Motor neuron (in vitro differentiated cells): ENCODE measurements around the gene ATP8A2. TPM values are rescaled to one million over a fixed set of nuclear protein-coding genes. Genes with fewer than 3 reads are reported as not detected.
"Not testable (repeated sequence)": the region's sequence is repeated elsewhere in the genome, so short reads cannot be mapped to it uniquely, and the experiment has no call there.

Experiments used
- ATAC-seq, 8 experiments: fragments of 200-7000 bp; cut with Tn5 transposase; replicated peaks in 6 of 8; 2 replicates each; pipeline ENCODE4 v1.8.0; 2021; ENCODE audit warnings: mild to moderate bottlenecking in 8 of 8, moderate library complexity in 8 of 8
- H3K27ac ChIP-seq, 2 donors: fragments of 250-450 bp; sonication (Bioruptor Pico); 2 replicates each; pipeline ENCODE4 v1.9.0; 2021; ENCODE audit warnings: antibody characterized with exemption in 2 of 2, mild to moderate bottlenecking in 2 of 2, moderate library complexity in 1 of 2
- H3K4me1 ChIP-seq, 2 donors: fragments of 250-450 bp; sonication (Bioruptor Pico); replicated peaks in 1 of 2; 2 replicates each; pipeline ENCODE4 v1.6.1; 2021; ENCODE audit warnings: antibody characterized with exemption in 2 of 2, mild to moderate bottlenecking in 2 of 2, moderate library complexity in 1 of 2
- H3K4me3 ChIP-seq, 5 donors: fragments of 250-450 bp; sonication (Bioruptor Pico); 2 replicates each; pipeline ENCODE4 v1.9.0; 2021; ENCODE audit warnings: antibody characterized with exemption in 5 of 5, mild to moderate bottlenecking in 5 of 5, moderate library complexity in 4 of 5
- WGBS, 10 experiments: fragments of 450-650 bp; shearing (Covaris generic); methylation state at CpG; one replicate each; pipeline ENCODE4 v1.0.0; 2022; 5-methylcytosine and 5-hydroxymethylcytosine counted together
- in situ Hi-C, 9 experiments: fragments of 400-800 bp; cut with MboI; loops; one replicate each; pipeline ENCODE4 v1.15.0; 2021; ENCODE audit warnings: low sequenced_read_pairs in 9 of 9, low pct_unique_long_range_greater_than_20kb in 2 of 9; ENCODE audit not compliant: unreplicated experiment in 9 of 9
- total RNA-seq, 8 experiments: library from RNA; unstranded; fragments of 300-600 nt; gene quantifications; 2 replicates each; pipeline versions ENCODE4 v1.2.3 to v1.2.4, GENCODE V29; 2022

Gene ATP8A2
- 10 to 100 TPM in 3 of 8 experiments, 1 to 10 TPM in 4, under 1 TPM in 1; 0.10 to 13.8 (median 6.7) TPM for total RNA-seq

DNA sequence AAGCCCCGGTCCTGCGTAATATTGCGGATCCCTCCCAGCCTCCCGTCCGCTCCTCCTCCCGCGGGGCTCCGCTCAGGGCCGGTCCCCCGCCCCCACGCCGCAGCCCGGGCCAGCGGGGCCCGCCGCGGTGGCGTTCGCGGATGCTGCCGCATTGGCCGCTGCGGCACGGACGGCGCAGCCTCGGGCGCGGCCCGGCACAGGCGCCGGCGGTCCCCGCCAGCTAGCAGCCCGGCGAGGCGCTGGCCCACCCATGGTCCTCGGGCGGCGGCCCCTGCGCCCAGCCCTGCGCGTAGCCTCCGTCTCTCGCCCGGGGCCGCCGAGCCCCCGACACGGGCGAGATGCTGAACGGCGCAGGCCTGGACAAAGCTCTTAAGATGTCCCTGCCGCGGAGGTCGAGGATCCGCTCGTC lies at the start of gene ATP8A2:
ATP8A2 (plus strand) TSS at position 100 of the 409 bp plus-strand sequence; CDS start at position 339, 239 bp downstream.
- WGBS, 10 experiments = no CpG with 5 or more reads among the region's 58 CpGs
- peaks cover 0 to 7% of the 10 kb centered on the region in 2 donors for H3K4me1 ChIP-seq
- H3K27ac ChIP-seq = peak within 1 kb of the TSS; percentile 63 to 69
- in situ Hi-C loops = no loop called here
- ATAC-seq = peak in 7 of 8 experiments; percentile 45 to 80 (median 78)
- H3K4me3 ChIP-seq = peak within 1 kb of the TSS; percentile 49 to 82 (median 62)

- no peak overlapping the region for H3K27ac ChIP-seq
- no peak for ATAC-seq
- 44 to 96% (median 91%) methylated on average over 1 to 2 of the region's 2 CpGs for WGBS, 10 experiments
- in situ Hi-C loops = no loop called here
- no peak overlapping the region for H3K4me3 ChIP-seq
- H3K4me1 ChIP-seq = no peaks in the 10 kb centered on the region
Observed at GRCh38 chr13:25324100-25324499, 47.7 kb upstream of the ATP8A2 start.

- in situ Hi-C loops = no loop called here
- Histone ChIP-seq H3K4me3 (no peak overlapping the region), H3K27ac (no peak overlapping the region), H3K4me1 (no peaks in the 10 kb centered on the region)
- ATAC-seq = peak in 2 of 8 experiments; percentile 43 to 44
- WGBS, 10 experiments = 89 to 100% (median 96%) methylated on average over 1 to 4 of the region's 4 CpGs; no CpG with 5 or more reads in 1 of the 10 experiments
Observed at GRCh38 chr13:25329706-25330105, 42.1 kb upstream of the ATP8A2 start.

DNA sequence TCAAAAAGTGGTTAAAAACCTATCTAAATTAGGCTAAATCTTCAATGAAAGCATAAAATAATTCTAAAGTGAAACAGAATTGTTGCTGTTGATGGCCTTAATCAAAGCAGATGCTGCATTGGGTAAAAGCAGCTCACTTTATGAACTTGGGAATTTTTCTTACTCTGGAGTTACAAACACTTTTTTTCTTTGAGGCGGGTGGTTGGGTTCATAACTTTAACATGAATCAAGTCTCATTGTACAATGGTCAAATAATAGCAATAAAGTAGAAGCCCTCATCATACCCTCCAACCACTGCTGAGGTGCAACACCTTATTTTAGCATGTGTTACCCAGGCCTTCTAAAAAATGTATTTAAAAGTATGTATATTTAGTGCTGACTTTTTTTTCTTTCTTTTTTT lies 41.2 kb upstream of the ATP8A2 start:
- ATAC-seq = no peak
- WGBS, 10 experiments = 83 to 100% (median 100%) methylated on average over 1 of the region's 1 CpG; no CpG with 5 or more reads in 3 of the 10 experiments
- H3K4me1 ChIP-seq = no peaks in the 10 kb centered on the region
- no peak overlapping the region for H3K4me3 ChIP-seq
- H3K27ac ChIP-seq = no peak overlapping the region
- in situ Hi-C loops = no loop called here

DNA sequence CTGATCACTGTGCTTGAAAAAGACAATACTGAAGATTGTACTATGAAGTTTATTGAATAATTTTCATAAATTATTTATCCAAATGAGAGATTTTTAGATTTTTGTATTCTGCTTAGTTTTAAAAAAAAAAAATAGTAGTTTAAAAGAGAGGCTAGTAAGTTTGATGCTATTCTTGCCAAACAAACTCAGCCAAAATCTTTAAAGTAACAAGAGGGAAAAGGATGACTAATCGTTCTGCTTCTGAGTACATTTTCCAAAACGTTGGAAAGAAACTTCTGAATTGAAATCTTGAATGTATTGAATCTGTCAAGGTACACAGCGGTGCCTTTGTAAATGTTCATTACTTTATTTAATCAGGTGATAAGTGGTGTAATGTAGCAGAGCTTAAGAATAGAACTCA lies 35.9 kb upstream of the ATP8A2 start:
- no peaks in the 10 kb centered on the region for H3K4me1 ChIP-seq
- 32 to 100% (median 70%) methylated on average over 1 to 3 of the region's 3 CpGs for WGBS, 10 experiments
- in situ Hi-C loops = no loop called here
- ATAC-seq = no peak
- no peak overlapping the region for H3K4me3 ChIP-seq
- no peak overlapping the region for H3K27ac ChIP-seq

GRCh38 chr13:25345576-25345975 lies 26.2 kb upstream of the ATP8A2 start:
- ATAC-seq = peak in 1 of 8 experiments; percentile 52
- H3K4me1 ChIP-seq = no peaks in the 10 kb centered on the region
- no peak overlapping the region for H3K4me3 ChIP-seq
- H3K27ac ChIP-seq = no peak overlapping the region
- 80 to 100% (median 92%) methylated on average over 1 to 2 of the region's 2 CpGs; no CpG with 5 or more reads in 3 of the 10 experiments for WGBS, 10 experiments
- in situ Hi-C loops = no loop called here

DNA sequence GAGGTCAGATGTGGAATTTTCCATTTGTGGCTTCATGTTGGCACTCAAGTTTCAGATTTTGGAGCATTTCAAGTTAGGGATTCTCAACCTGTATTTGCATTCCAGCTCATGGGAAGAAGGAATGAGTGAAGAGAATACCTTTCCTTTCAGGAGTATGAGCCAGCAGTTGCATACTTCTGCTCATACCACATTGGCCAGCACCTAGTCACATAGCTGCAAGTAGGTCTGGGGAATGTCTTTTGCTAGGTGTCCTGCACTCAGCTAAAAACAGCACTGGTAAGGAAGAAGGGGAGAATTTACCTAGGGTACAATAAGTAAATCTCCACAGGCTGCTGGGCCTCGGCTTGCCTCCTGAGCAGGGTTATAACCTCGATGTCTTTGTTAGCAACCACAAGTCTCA lies 24.6 kb upstream of the ATP8A2 start:
- in situ Hi-C loops = no loop called here
- H3K4me1 ChIP-seq = no peaks in the 10 kb centered on the region
- no peak overlapping the region for H3K27ac ChIP-seq
- no peak overlapping the region for H3K4me3 ChIP-seq
- peak in 1 of 8 experiments; percentile 73 for ATAC-seq
- WGBS, 10 experiments = 70 to 100% (median 87%) methylated on average over 1 to 2 of the region's 2 CpGs; no CpG with 5 or more reads in 4 of the 10 experiments

GRCh38 chr13:25351404-25351803 lies 20.4 kb upstream of the ATP8A2 start:
- peak in 2 of 8 experiments; percentile 51 to 61 for ATAC-seq
- Histone ChIP-seq H3K4me3 (no peak overlapping the region), H3K27ac (no peak overlapping the region), H3K4me1 (no peaks in the 10 kb centered on the region)
- WGBS, 10 experiments = 0 to 100% (median 92%) methylated on average over 1 of the region's 1 CpG; no CpG with 5 or more reads in 2 of the 10 experiments
- in situ Hi-C loops = no loop called here

DNA sequence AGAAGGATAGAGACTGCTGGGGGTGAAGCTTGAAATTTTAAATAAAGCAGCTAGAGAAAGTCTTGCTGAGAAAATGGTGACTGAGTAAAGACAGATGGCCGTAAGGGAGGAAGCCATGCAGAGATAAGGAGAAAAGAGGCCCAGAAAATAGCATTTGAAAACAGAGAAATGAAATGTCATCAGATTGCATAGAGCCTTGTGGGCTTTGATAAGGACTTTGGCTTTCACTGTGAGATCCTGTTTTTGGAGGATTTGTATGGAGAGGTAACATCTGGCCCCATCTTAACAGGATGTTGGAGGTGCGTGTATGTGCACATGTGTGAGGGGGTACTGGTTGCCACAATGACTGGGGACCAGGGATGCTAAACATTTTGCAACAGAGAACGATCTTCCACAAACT lies 19.5 kb upstream of the ATP8A2 start:
- in situ Hi-C loops = no loop called here
- no peak overlapping the region for H3K4me3 ChIP-seq
- no peak for ATAC-seq
- no peak overlapping the region for H3K27ac ChIP-seq
- 21 to 93% (median 75%) methylated on average over 1 to 3 of the region's 3 CpGs for WGBS, 10 experiments
- H3K4me1 ChIP-seq = no peaks in the 10 kb centered on the region

DNA sequence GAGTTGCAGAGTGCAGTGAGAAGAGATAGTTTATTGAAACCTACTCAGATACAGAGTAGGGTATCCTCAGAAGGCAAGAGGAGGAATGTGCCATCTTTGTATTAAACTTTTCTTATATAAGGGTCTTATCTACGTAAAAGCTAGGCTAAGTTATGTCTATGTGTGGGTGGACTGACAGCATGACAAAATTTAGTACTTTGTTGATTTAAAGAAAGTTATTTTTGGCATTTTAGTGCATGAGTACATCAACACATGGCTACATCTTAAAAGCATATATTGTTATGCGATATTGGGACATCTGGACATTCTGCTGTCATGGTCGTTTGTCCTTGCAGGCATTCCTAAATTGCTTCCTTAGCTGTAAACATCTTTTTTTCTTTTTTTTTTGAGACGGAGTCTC lies 19.0 kb upstream of the ATP8A2 start:
- Histone ChIP-seq H3K4me1 (no peaks in the 10 kb centered on the region), H3K27ac (no peak overlapping the region), H3K4me3 (no peak overlapping the region)
- ATAC-seq = no peak
- in situ Hi-C loops = no loop called here
- WGBS, 10 experiments = 26 to 93% (median 62%) methylated on average over 2 to 4 of the region's 4 CpGs; no CpG with 5 or more reads in 1 of the 10 experiments

- ATAC-seq = no peak
- 32 to 94% (median 83%) methylated on average over 2 to 4 of the region's 4 CpGs; no CpG with 5 or more reads in 4 of the 10 experiments for WGBS, 10 experiments
- in situ Hi-C loops = no loop called here
- Histone ChIP-seq H3K27ac (no peak overlapping the region), H3K4me3 (no peak overlapping the region), H3K4me1 (no peaks in the 10 kb centered on the region)
Observed at GRCh38 chr13:25353344-25353743, 18.4 kb upstream of the ATP8A2 start.

- Histone ChIP-seq H3K4me3 (no peak overlapping the region), H3K4me1 (no peaks in the 10 kb centered on the region), H3K27ac (no peak overlapping the region)
- 0 to 88% (median 82%) methylated on average over 1 to 5 of the region's 6 CpGs; no CpG with 5 or more reads in 2 of the 10 experiments for WGBS, 10 experiments
- in situ Hi-C loops = no loop called here
- ATAC-seq = no peak
Observed at GRCh38 chr13:25354377-25354776, 17.4 kb upstream of the ATP8A2 start.

GRCh38 chr13:25360443-25360842 lies 11.3 kb upstream of the ATP8A2 start:
- WGBS, 10 experiments = 54 to 95% (median 83%) methylated on average over 1 to 6 of the region's 6 CpGs
- H3K4me1 ChIP-seq, H3K27ac ChIP-seq, in situ Hi-C loops, ATAC-seq, H3K4me3 ChIP-seq: not testable (repeated sequence)

- in situ Hi-C loops = no loop called here
- ATAC-seq = no peak
- Histone ChIP-seq H3K4me3 (no peak overlapping the region), H3K27ac (no peak overlapping the region), H3K4me1 (no peaks in the 10 kb centered on the region)
- 41 to 97% (median 88%) methylated on average over 4 to 17 of the region's 32 CpGs for WGBS, 10 experiments
Observed at GRCh38 chr13:25365720-25366235, 6.0 kb upstream of the ATP8A2 start.
